ENCODE data around the gene ITIH4. TPM values are rescaled to one million over a fixed set of nuclear protein-coding genes. Genes with fewer than 3 reads are reported as not detected.

Gene ITIH4
- total RNA-seq, 1 experiment from 2014 or later = 0.80 TPM

GRCh38 chr3:52843108-52843865 lies 12.8 kb upstream of the ITIH4 start:
- no peak for ATAC-seq
- intact Hi-C loops (cut with micrococcal nuclease) = no loop called here
- CTCF ChIA-PET = no interaction called here

GRCh38 chr3:52842424-52842823 lies 12.0 kb upstream of the ITIH4 start:
- no TSS peak for BruUV-seq (replicated peaks)
- Histone ChIP-seq H2AFZ (ENCODE audit: low read length) (no peak overlapping the region), H3K27ac (ENCODE audit: low read length) (no peak overlapping the region), H3F3A (ENCODE audit: low read length, unreplicated experiment) (no peaks in the 10 kb centered on the region), H3K9ac (ENCODE audit: low read length) (no peak overlapping the region), H3K9me2 (replicated peaks; ENCODE audit: low read length) (no peaks in the 10 kb centered on the region), H3K9me3 (ENCODE audit: low read length) (no peaks in the 10 kb centered on the region), H3K27me3 (ENCODE audit: low read length) (no peaks in the 10 kb centered on the region), H4K20me1 (ENCODE audit: low read length) (no peaks in the 10 kb centered on the region), H3K36me3 (ENCODE audit: low read depth, low read length) (no peaks in the 10 kb centered on the region), H3K4me3 (ENCODE audit: low read length) (no peak overlapping the region), H3K4me2 (ENCODE audit: low read length) (no peak overlapping the region), H3K4me1 (ENCODE audit: insufficient read depth, low read length) (no peaks in the 10 kb centered on the region), H3K79me2 (ENCODE audit: low read length) (no peaks in the 10 kb centered on the region)
- ATAC-seq (no peak), DNase-seq (no peak)
- no peak for TF ChIP-seq EZH2phosphoT487 (IDR thresholded peaks at IDR 0.05; ENCODE audit: borderline replicate concordance, low read length)
- no peak for TF ChIP-seq CTCF (conservative IDR thresholded peaks at IDR 0.05; ENCODE audit: low read depth, low read length)
- no peak for TF ChIP-seq EZH2 (IDR thresholded peaks at IDR 0.05; ENCODE audit: low read length, unreplicated experiment)
- intact Hi-C loops (cut with micrococcal nuclease) = no loop called here
- ChIA-PET POLR2A (ENCODE audit: unreplicated experiment) (no interaction called here), CTCF (no interaction called here)

More at GRCh38 chr3:52843108-52843865, 12.8 kb upstream of the ITIH4 start:
- H3K27ac ChIP-seq (ENCODE audit: low read length) = no peak overlapping the region
- no peak for DNase-seq
- no peaks in the 10 kb centered on the region for H3K36me3 ChIP-seq (ENCODE audit: low read depth, low read length)
- no peaks in the 10 kb centered on the region for H3K27me3 ChIP-seq (ENCODE audit: low read length)
- H3K9me3 ChIP-seq (ENCODE audit: low read length) = no peaks in the 10 kb centered on the region
- no peaks in the 10 kb centered on the region for H3F3A ChIP-seq (ENCODE audit: low read length, unreplicated experiment)
- no peaks in the 10 kb centered on the region for H4K20me1 ChIP-seq (ENCODE audit: low read length)
- no peak overlapping the region for H3K9ac ChIP-seq (ENCODE audit: low read length)
- TF ChIP-seq CTCF (conservative IDR thresholded peaks at IDR 0.05; ENCODE audit: low read depth, low read length) = no peak
- TF ChIP-seq EZH2phosphoT487 (IDR thresholded peaks at IDR 0.05; ENCODE audit: borderline replicate concordance, low read length) = no peak
- TF ChIP-seq EZH2 (IDR thresholded peaks at IDR 0.05; ENCODE audit: low read length, unreplicated experiment) = no peak
- H2AFZ ChIP-seq (ENCODE audit: low read length) = no peak overlapping the region
- no TSS peak for BruUV-seq (replicated peaks)
- no peak overlapping the region for H3K4me2 ChIP-seq (ENCODE audit: low read length)
- H3K4me3 ChIP-seq (ENCODE audit: low read length) = no peak overlapping the region
- no peaks in the 10 kb centered on the region for H3K4me1 ChIP-seq (ENCODE audit: insufficient read depth, low read length)
- no peaks in the 10 kb centered on the region for H3K9me2 ChIP-seq (replicated peaks; ENCODE audit: low read length)
- POLR2A ChIA-PET (ENCODE audit: unreplicated experiment) = no interaction called here
- no peaks in the 10 kb centered on the region for H3K79me2 ChIP-seq (ENCODE audit: low read length)

- H3K4me2 ChIP-seq (ENCODE audit: low read length) = no peak overlapping the region
- DNase-seq = no peak
- no peaks in the 10 kb centered on the region for H3K9me2 ChIP-seq (replicated peaks; ENCODE audit: low read length)
- H3F3A ChIP-seq (ENCODE audit: low read length, unreplicated experiment) = no peaks in the 10 kb centered on the region
- H3K4me1 ChIP-seq (ENCODE audit: insufficient read depth, low read length) = no peaks in the 10 kb centered on the region
- no TSS peak for BruUV-seq (replicated peaks)
- intact Hi-C loops (cut with micrococcal nuclease) = no loop called here
- H3K27ac ChIP-seq (ENCODE audit: low read length) = no peak overlapping the region
- H3K79me2 ChIP-seq (ENCODE audit: low read length) = no peaks in the 10 kb centered on the region
- no peak for ATAC-seq
- ChIA-PET POLR2A (ENCODE audit: unreplicated experiment) (no interaction called here), CTCF (no interaction called here)
- H3K4me3 ChIP-seq (ENCODE audit: low read length) = no peak overlapping the region
- TF ChIP-seq EZH2 (IDR thresholded peaks at IDR 0.05; ENCODE audit: low read length, unreplicated experiment) (no peak), CTCF (conservative IDR thresholded peaks at IDR 0.05; ENCODE audit: low read depth, low read length) (no peak), EZH2phosphoT487 (IDR thresholded peaks at IDR 0.05; ENCODE audit: borderline replicate concordance, low read length) (no peak)
- H3K9me3 ChIP-seq (ENCODE audit: low read length) = no peaks in the 10 kb centered on the region
- no peaks in the 10 kb centered on the region for H3K27me3 ChIP-seq (ENCODE audit: low read length)
- no peak overlapping the region for H3K9ac ChIP-seq (ENCODE audit: low read length)
- no peak overlapping the region for H2AFZ ChIP-seq (ENCODE audit: low read length)
- H4K20me1 ChIP-seq (ENCODE audit: low read length) = no peaks in the 10 kb centered on the region
- H3K36me3 ChIP-seq (ENCODE audit: low read depth, low read length) = no peaks in the 10 kb centered on the region
Observed at GRCh38 chr3:52841981-52842340, 11.5 kb upstream of the ITIH4 start.

All from PC-3 (cell line).